HCT116 (cell line): ENCODE results near the gene CCN5. TPM values are rescaled to one million over a fixed set of nuclear protein-coding genes. Genes with fewer than 3 reads are reported as not detected.

Experiments used
- ATAC-seq: fragments of 200-7000 bp; cut with Tn5 transposase; 2 replicates; pipeline ENCODE4 v1.9.1; 2020; ENCODE audit warnings: mild to moderate bottlenecking, moderate library complexity
- BruUV-seq: library from RNA; stranded (reverse); fragments of 400-500 nt; replicated peaks from 2 replicates; lab custom pipeline; 2021; lab: Mats Ljungman, UMichigan
- CTCF ChIA-PET: fragments of 300-600 bp; sonication (Branson Sonifier 250); formaldehyde crosslinking; loops from one replicate; lab custom pipeline; 2021; ENCODE audit warnings: antibody characterized with exemption; lab: Charles Lee
- POLR2A ChIA-PET: fragments of 300-600, 350-600 bp; sonication (Branson Sonifier 250); formaldehyde crosslinking; loops from one replicate; lab custom pipeline; 2021; ENCODE audit warnings: antibody characterized with exemption; lab: Charles Lee
- RAD21 ChIA-PET, 2 experiments: fragments of 300-600 bp; sonication (Branson Sonifier 250); formaldehyde crosslinking; loops; one replicate each; lab custom pipeline; 2023; ENCODE audit warnings: low total read pairs in 2 of 2; ENCODE audit not compliant: uncharacterized antibody in 2 of 2, unreplicated experiment in 2 of 2, low non-redundant PET in 1 of 2; lab: Charles Lee
- DNase-seq: peaks from one replicate; pipeline ENCODE4 v3.0.0-alpha.2; 2010; ENCODE audit warnings: low read depth, low spot score
- H2AFZ ChIP-seq: fragments of 200-600 bp; shearing (Covaris generic), sonication (generic); 2 replicates; pipeline ENCODE4 v1.6.1; 2017; ENCODE audit warnings: low read depth, mixed run types, mixed read lengths, antibody characterized with exemption, low read length; ENCODE audit not compliant: poor library complexity, severe bottlenecking
- H3K27ac ChIP-seq: 2 replicates; pipeline ENCODE4 v1.5.1; 2012; ENCODE audit warnings: low read depth, low read length
- H3K27me3 ChIP-seq: fragments of 200-600 bp; sonication (generic); 2 replicates; pipeline ENCODE4 v1.6.1; 2016; ENCODE audit warnings: mixed run types, low read length, mixed read lengths; ENCODE audit not compliant: insufficient read depth
- H3K36me3 ChIP-seq, 2 experiments: fragments of 200-500 bp in 1 of 2; fragments of 200-600 bp in 1 of 2; sonication (Bioruptor generic) in 1 of 2; sonication (generic) in 1 of 2; 2 replicates each; pipeline versions ENCODE4 v1.5.1 to v1.6.1; 2014 to 2016; ENCODE audit warnings: low read length in 2 of 2, inconsistent platforms in 1 of 2, mixed read lengths in 1 of 2, mixed run types in 1 of 2; ENCODE audit not compliant: insufficient read depth in 2 of 2, control insufficient read depth in 1 of 2
- H3K4me1 ChIP-seq, 2 experiments: fragments of 200-600 bp in 1 of 2; sonication (generic) in 1 of 2; 2 replicates each; pipeline versions ENCODE4 v1.5.1 to v1.6.1; 2012 to 2017; ENCODE audit warnings: low read length in 2 of 2, inconsistent platforms in 1 of 2, mild to moderate bottlenecking in 1 of 2, mixed read lengths in 1 of 2, mixed run types in 1 of 2, moderate library complexity in 1 of 2; ENCODE audit not compliant: insufficient read depth in 2 of 2, control insufficient read depth in 1 of 2
- H3K4me2 ChIP-seq: fragments of 200-600 bp; sonication (generic); 2 replicates; pipeline ENCODE4 v1.6.1; 2017; ENCODE audit warnings: mixed run types, low read length, mixed read lengths
- H3K4me3 ChIP-seq, 2 experiments: fragments of 200-600 bp in 1 of 2; sonication (generic) in 1 of 2; replicated peaks in 1 of 2; 2 replicates each; pipeline ENCODE4 v1.5.1; 2011 to 2016; ENCODE audit warnings: low read length in 2 of 2, control low read depth in 1 of 2, low read depth in 1 of 2, mild to moderate bottlenecking in 1 of 2, mixed read lengths in 1 of 2, mixed run types in 1 of 2
- H3K79me2 ChIP-seq: fragments of 200-600 bp; sonication (generic); 2 replicates; pipeline ENCODE4 v1.6.1; 2017; ENCODE audit warnings: mild to moderate bottlenecking, mixed run types, low read length, moderate library complexity, mixed read lengths; ENCODE audit not compliant: insufficient read depth
- H3K9ac ChIP-seq: fragments of 200-600 bp; sonication (generic); 2 replicates; pipeline ENCODE4 v1.6.1; 2016; ENCODE audit warnings: low read length, mixed read lengths
- H3K9me2 ChIP-seq: fragments of 200-600 bp; sonication (generic), shearing (Covaris generic); 2 replicates; pipeline ENCODE4 v1.6.1; 2017; ENCODE audit warnings: mixed run types, mild to moderate bottlenecking, moderate library complexity; ENCODE audit not compliant: insufficient read depth
- H3K9me3 ChIP-seq, 2 experiments: fragments of 200-500 bp in 1 of 2; fragments of 200-600 bp in 1 of 2; sonication (Bioruptor generic) in 1 of 2; sonication (generic) in 1 of 2; 2 replicates each; pipeline ENCODE4 v1.6.1; 2014 to 2017; ENCODE audit warnings: low read length in 2 of 2, mixed read lengths in 2 of 2, inconsistent platforms in 1 of 2, low read depth in 1 of 2, mild to moderate bottlenecking in 1 of 2, mixed run types in 1 of 2, moderate library complexity in 1 of 2; ENCODE audit not compliant: control insufficient read depth in 1 of 2, insufficient read depth in 1 of 2
- H4K20me1 ChIP-seq: fragments of 200-600 bp; sonication (generic), shearing (Covaris generic); 2 replicates; pipeline ENCODE4 v1.6.1; 2017; ENCODE audit warnings: mixed run types, mild to moderate bottlenecking, moderate library complexity; ENCODE audit not compliant: insufficient read depth
- ATF3 ChIP-seq: IDR thresholded peaks from 2 replicates; pipeline ENCODE4 v1.6.1; 2012
- CBX3 ChIP-seq: IDR thresholded peaks from 2 replicates; pipeline ENCODE4 v1.6.1; 2012; ENCODE audit warnings: low read depth
- CEBPB ChIP-seq: IDR thresholded peaks from 2 replicates; pipeline ENCODE4 v1.6.1; 2012; ENCODE audit warnings: low read depth
- EZH2 ChIP-seq: fragments of 200-600 bp; sonication (generic); IDR thresholded peaks from 2 replicates; pipeline ENCODE4 v1.6.1; 2017; ENCODE audit warnings: antibody characterized with exemption, mixed run types
- EZH2phosphoT487 ChIP-seq: fragments of 200-600 bp; IDR thresholded peaks from 2 replicates; pipeline ENCODE4 v1.6.1; 2018; ENCODE audit warnings: antibody characterized with exemption, borderline replicate concordance
- FOSL1 ChIP-seq: IDR thresholded peaks from 2 replicates; pipeline ENCODE4 v1.6.1; 2012; ENCODE audit warnings: low read depth
- JUND ChIP-seq: IDR thresholded peaks from 2 replicates; pipeline ENCODE4 v1.6.1; 2012
- MAX ChIP-seq: IDR thresholded peaks from 2 replicates; pipeline ENCODE4 v1.6.1; 2012
- POLR2AphosphoS5 ChIP-seq: IDR thresholded peaks from 2 replicates; pipeline ENCODE4 v1.6.1; 2011; ENCODE audit warnings: mild to moderate bottlenecking, low read depth, low read length, moderate library complexity
- SIN3A ChIP-seq: IDR thresholded peaks from 2 replicates; pipeline ENCODE4 v1.6.1; 2012; ENCODE audit warnings: low read depth
- SP1 ChIP-seq: IDR thresholded peaks from 2 replicates; pipeline ENCODE4 v1.6.1; 2012; ENCODE audit warnings: low read depth
- SRF ChIP-seq: IDR thresholded peaks from 2 replicates; pipeline ENCODE4 v1.6.1; 2012; ENCODE audit warnings: low read depth
- TCF7L2 ChIP-seq: IDR thresholded peaks from 2 replicates; pipeline ENCODE4 v1.7.0; 2011; ENCODE audit warnings: borderline replicate concordance, inconsistent platforms; ENCODE audit not compliant: insufficient read depth, insufficient read length; ENCODE audit errors: extremely low read depth
- YY1 ChIP-seq: IDR thresholded peaks from 2 replicates; pipeline ENCODE4 v1.6.1; 2011; ENCODE audit warnings: low read length, low read depth, moderate library complexity, mild to moderate bottlenecking; ENCODE audit not compliant: insufficient replicate concordance; ENCODE audit errors: extremely low read depth
- ZFX ChIP-seq: fragments of 450-650 bp; IDR thresholded peaks from 2 replicates; pipeline ENCODE4 v1.6.1; 2017
- intact Hi-C: fragments of 100-400 bp; cut with micrococcal nuclease; formaldehyde crosslinking; loops from 2 replicates; pipeline ENCODE4 v1.10.0; 2022
- total RNA-seq: library from RNA; stranded (reverse); gene quantifications from one replicate; pipeline ENCODE4 v1.2.1, GENCODE V29; 2021; ENCODE audit not compliant: unreplicated experiment
- TF ChIP-seq, protein P1 (sequence below), 3 experiments: fragments of 200-600 bp in 1 of 3; sonication (generic) in 1 of 3; IDR thresholded peaks in 2 of 3; conservative IDR thresholded peaks in 1 of 3; 2 replicates each; pipeline ENCODE4 v1.5.1; 2012 to 2017; ENCODE audit warnings: low read depth in 2 of 3, low read length in 2 of 3, antibody characterized with exemption in 1 of 3, borderline replicate concordance in 1 of 3, control low read depth in 1 of 3, mild to moderate bottlenecking in 1 of 3, mixed read lengths in 1 of 3, mixed run types in 1 of 3, moderate library complexity in 1 of 3; ENCODE audit not compliant: insufficient read depth in 1 of 3

The CCN5 gene
- total RNA-seq, 1 experiment from 2014 or later, result 0.20 TPM

DNA sequence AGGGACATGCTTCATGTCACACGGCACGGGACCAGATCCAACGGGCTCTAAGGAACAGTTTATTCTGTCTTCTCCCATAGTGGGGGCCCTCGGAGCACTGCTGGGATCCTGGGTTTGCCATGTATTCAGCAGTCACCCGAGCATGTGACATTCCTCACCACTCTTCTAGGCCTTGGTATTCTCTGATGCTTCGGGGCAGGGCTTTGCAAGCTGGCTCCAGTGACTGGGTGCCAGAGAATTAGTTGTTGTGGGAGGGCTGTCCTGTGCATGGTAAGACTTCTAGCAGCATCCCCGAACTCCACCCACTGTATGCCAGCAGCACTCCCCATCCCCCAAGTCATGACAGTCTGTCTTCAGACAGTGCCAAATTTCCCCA is 5.4 kb downstream of the CCN5 start:
- H3K9me2 ChIP-seq, result no peaks in the 10 kb centered on the region
- H2AFZ ChIP-seq, result no peak overlapping the region
- no TSS peak for BruUV-seq
- H3K36me3 ChIP-seq, result no peaks in the 10 kb centered on the region
- CTCF ChIA-PET, result interaction anchor here (0.9 to 1.7 kb wide), 3 partner anchors 11 to 37 kb away, joined by 3 to 6 read pairs (median 4); no protein-coding TSS in a partner anchor
- ATAC-seq, result peak; percentile 86
- peak overlapping the region; percentile 39 for H3K27ac ChIP-seq
- TF ChIP-seq EZH2phosphoT487, result no peak
- TF ChIP-seq POLR2AphosphoS5, result no peak
- no peak for TF ChIP-seq TCF7L2
- TF ChIP-seq CBX3, result no peak
- H3K4me2 ChIP-seq, result peak overlapping the region; percentile 61
- H3K9me3 ChIP-seq, result no peaks in the 10 kb centered on the region
- H3K4me1 ChIP-seq, result peaks cover 29 to 30% of the 10 kb centered on the region in 2 experiments
- H3K9ac ChIP-seq, result no peak overlapping the region
- RAD21 ChIA-PET, result no interaction called here
- 0 out of 4 replicates have a peak overlapping the region, but pooled peaks of 1 of the 2 experiments have one; percentile 0 for H3K4me3 ChIP-seq
- intact Hi-C loops, result no loop called here
- DNase-seq, result peak; percentile 48
- no peaks in the 10 kb centered on the region for H3K79me2 ChIP-seq
- no peaks in the 10 kb centered on the region for H3K27me3 ChIP-seq
- POLR2A ChIA-PET, result interaction anchor here (0.6 to 1.7 kb wide), 3 partner anchors 9 to 70 kb away, joined by 3 to 8 read pairs (median 4); no protein-coding TSS in a partner anchor
- H4K20me1 ChIP-seq, result no peaks in the 10 kb centered on the region

DNA sequence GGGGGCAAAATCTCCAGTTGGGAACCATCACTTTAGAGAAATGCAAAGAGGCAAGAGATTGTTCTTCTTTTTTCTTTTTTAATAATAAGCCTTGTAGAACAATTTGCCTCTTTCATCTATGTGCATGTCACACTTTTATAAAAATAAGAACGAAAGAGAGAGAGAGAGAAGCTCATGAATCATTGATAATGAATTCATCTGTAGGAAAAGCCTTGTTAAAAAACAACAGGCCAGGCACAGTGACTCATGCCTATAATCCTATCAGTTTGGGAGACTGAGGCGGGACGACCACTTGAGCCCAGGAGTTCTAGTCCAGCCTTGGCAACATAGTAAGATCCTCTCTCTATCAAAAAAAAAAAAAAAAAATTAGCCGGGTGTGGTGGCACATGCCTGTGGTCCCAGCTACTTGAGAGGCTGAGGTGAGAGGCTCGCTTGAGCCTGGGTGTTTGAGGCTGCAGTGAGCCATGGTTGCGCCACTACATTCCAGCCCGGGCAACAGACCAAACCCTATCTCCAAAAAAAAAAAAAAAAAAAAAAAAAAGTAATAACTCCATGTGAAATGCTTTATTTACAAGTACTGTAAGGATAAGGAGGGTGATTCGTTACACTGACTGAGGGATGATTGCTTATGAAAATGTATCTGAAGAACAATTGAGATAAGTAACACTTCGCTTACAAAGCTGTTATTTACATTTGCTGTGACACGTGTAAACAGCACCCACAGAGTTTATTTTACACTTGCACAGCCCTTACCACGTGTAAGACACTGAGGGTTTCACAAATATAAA is 6.0 kb downstream of the CCN5 start:
- POLR2A ChIA-PET, result interaction anchor here (0.6 to 1.7 kb wide), 3 partner anchors 8 to 71 kb away, joined by 3 to 8 read pairs (median 4); no protein-coding TSS in a partner anchor
- Histone ChIP-seq H3K27me3 (no peaks in the 10 kb centered on the region), H3K9me2 (no peaks in the 10 kb centered on the region), H3K4me3 (0 out of 4 replicates have a peak overlapping the region, but pooled peaks of 1 of the 2 experiments have one; percentile 0), H3K9me3 (no peaks in the 10 kb centered on the region), H3K4me2 (peak overlapping the region; percentile 61), H3K4me1 (peaks cover 29 to 30% of the 10 kb centered on the region in 2 experiments), H3K36me3 (no peaks in the 10 kb centered on the region), H2AFZ (no peak overlapping the region), H3K79me2 (no peaks in the 10 kb centered on the region), H3K9ac (no peak overlapping the region), H4K20me1 (no peaks in the 10 kb centered on the region), H3K27ac (peak overlapping the region; percentile 39)
- intact Hi-C loops, result no loop called here
- CTCF ChIA-PET, result interaction anchor here (0.9 to 1.7 kb wide), 3 partner anchors 11 to 38 kb away, joined by 3 to 6 read pairs (median 4); no protein-coding TSS in a partner anchor
- peak; percentile 37 for DNase-seq
- peak; percentile 56 for ATAC-seq
- RAD21 ChIA-PET, result no interaction called here
- no TSS peak for BruUV-seq
- TF ChIP-seq ATF3 (no peak), EZH2phosphoT487 (no peak), FOSL1 (peak; percentile 70; the same call in 1 of the 2 replicates), SIN3A (no peak; the same call in 1 of the 2 replicates), MAX (peak; percentile 48; the same call in 1 of the 2 replicates), TCF7L2 (no peak), POLR2AphosphoS5 (no peak), SP1 (peak; percentile 19; the same call in 1 of the 2 replicates), ZFX (no peak), CEBPB (peak; percentile 77), SRF (no peak), EZH2 (no peak), JUND (peak; percentile 56; the same call in 1 of the 2 replicates), YY1 (no peak)
- TF ChIP-seq, protein P1, sequence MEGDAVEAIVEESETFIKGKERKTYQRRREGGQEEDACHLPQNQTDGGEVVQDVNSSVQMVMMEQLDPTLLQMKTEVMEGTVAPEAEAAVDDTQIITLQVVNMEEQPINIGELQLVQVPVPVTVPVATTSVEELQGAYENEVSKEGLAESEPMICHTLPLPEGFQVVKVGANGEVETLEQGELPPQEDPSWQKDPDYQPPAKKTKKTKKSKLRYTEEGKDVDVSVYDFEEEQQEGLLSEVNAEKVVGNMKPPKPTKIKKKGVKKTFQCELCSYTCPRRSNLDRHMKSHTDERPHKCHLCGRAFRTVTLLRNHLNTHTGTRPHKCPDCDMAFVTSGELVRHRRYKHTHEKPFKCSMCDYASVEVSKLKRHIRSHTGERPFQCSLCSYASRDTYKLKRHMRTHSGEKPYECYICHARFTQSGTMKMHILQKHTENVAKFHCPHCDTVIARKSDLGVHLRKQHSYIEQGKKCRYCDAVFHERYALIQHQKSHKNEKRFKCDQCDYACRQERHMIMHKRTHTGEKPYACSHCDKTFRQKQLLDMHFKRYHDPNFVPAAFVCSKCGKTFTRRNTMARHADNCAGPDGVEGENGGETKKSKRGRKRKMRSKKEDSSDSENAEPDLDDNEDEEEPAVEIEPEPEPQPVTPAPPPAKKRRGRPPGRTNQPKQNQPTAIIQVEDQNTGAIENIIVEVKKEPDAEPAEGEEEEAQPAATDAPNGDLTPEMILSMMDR (IDR thresholded peaks at IDR 0.05 in 2 of 3, conservative IDR thresholded peaks at IDR 0.05 in 1 of 3; ENCODE audit: borderline replicate concordance in 1 of 3, insufficient read depth in 1 of 3, low read depth in 2 of 3, low read length in 2 of 3), result no peak
